ES-I3 (cell line): ENCODE results near the gene AGO3.
"Not testable (repeated sequence)": the region's sequence is repeated elsewhere in the genome, so short reads cannot be mapped to it uniquely, and the experiment has no call there.

Experiments used
- H3K36me3 ChIP-seq: 2 replicates; pipeline ENCODE4 v1.6.1; 2013; ENCODE audit warnings: mild to moderate bottlenecking, low read length, control low read depth, moderate library complexity; ENCODE audit not compliant: insufficient read depth
- H3K4me1 ChIP-seq: 2 replicates; pipeline ENCODE4 v1.6.1; 2013; ENCODE audit warnings: mild to moderate bottlenecking, control low read depth, low read length; ENCODE audit not compliant: insufficient read depth
- H3K9ac ChIP-seq: 2 replicates; pipeline ENCODE4 v1.6.1; 2013; ENCODE audit warnings: low read depth, mild to moderate bottlenecking, low read length, moderate library complexity
- H3K9me3 ChIP-seq: 2 replicates; pipeline ENCODE4 v1.6.1; 2013; ENCODE audit warnings: mild to moderate bottlenecking, low read length, moderate library complexity; ENCODE audit not compliant: control insufficient read depth, insufficient read depth

Gene AGO3

DNA sequence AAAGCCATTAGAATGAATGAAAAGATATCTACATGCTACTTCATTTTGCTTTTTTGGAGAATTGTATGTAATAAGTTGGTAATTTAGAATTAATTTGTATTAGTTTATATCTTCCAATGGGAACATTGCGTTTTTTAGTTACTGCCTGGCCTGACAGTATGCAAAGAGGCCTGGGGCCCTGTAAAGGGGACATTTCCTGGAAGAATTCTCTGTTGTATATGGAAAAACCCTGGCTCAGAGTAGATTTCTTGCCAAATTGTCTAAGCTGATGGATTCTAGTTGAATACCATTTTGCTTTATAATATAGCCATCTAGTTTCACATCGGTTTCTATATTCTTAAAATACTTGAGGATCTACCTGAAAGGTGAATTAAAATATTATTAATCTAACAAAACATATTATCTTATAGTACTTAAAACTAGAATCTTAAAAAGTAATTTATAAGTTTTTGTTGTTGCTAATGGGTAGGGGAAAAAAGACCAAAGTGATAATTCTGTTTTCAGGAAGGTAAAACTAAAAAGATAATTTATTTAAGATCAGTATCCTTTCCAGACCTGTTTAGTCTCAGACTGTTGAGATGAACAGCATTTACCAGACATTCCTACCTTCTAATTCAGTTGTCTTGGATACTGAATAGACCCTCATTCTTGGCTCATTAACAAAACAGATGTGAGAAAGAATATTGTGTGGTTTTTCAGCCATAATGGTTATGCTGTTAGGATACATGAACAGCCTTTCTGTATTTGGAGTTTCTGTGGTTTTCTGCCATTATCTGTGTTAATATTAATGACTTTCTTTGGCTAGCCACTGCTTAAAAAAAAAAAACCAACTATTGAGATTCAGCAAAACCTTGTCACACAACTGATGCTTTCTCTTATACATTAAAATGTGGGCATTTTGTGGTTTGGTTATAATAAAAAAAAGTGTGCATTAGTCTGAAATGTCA lies 4.8 kb downstream of the AGO3 start:
- Histone ChIP-seq H3K36me3 (no peaks in the 10 kb centered on the region), H3K9ac (no peak overlapping the region)

DNA sequence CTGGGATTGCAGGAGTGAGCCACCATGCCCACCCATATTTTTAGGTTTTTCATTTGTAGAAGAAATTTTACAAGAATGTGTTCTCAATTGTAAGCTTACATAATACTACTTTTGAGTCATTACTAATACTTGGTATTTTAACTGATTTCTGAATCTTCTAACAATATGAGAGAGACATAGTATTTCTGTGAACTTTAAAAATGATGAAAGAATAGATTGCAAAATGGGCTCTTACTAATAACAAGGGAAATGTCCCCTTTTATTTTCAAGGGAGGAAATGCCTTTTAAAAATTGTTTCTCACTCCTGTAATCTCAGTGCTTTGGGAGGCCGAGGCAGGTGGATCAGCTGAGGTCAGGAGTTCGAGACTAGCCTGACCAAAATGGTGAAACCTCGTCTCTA lies 5.9 kb downstream of the AGO3 start:
- Histone ChIP-seq H3K9ac (no peak overlapping the region), H3K36me3 (no peaks in the 10 kb centered on the region), H3K4me1 (peaks cover 13% of the 10 kb centered on the region; the same call in 1 of the 2 replicates), H3K9me3 (no peaks in the 10 kb centered on the region)

More for the DNA sequence above, 4.8 kb downstream of the AGO3 start:
- H3K4me1 ChIP-seq: peaks cover 13% of the 10 kb centered on the region; the same call in 1 of the 2 replicates
- H3K9me3 ChIP-seq: no peaks in the 10 kb centered on the region

- no peak overlapping the region for H3K9ac ChIP-seq
- no peaks in the 10 kb centered on the region for H3K36me3 ChIP-seq
- H3K9me3 ChIP-seq: no peaks in the 10 kb centered on the region
- H3K4me1 ChIP-seq: 0 out of 2 replicates have a peak, but pooled peaks cover 9% of the 10 kb centered on the region
These were observed 8.6 kb downstream of the AGO3 start for GRCh38 chr1:35939484-35939883.

DNA sequence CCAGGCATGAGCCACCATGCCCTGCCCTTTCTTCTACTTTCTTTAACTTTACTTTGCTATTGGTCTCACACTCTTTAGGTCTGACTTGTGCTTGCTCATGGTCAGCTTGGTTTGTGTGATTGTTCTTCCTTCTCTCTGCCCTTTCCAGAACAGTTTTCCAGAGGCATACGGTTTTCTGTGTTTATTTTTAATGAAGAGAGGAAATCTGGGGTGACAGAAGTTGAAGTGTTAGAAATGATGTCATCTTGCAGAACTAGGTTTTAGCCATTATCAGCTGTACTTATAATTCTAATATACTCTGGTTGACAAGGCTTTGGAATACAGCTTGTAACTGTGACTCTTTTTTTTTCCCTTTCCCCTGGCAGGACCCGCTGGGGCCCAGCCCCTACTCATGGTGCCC lies 14.4 kb downstream of the AGO3 start:
- Histone ChIP-seq H3K4me1 (no peaks in the 10 kb centered on the region; the same call in 1 of the 2 replicates), H3K9ac (no peak overlapping the region), H3K9me3 (no peaks in the 10 kb centered on the region), H3K36me3 (no peaks in the 10 kb centered on the region)

- Histone ChIP-seq H3K4me1 (no peaks in the 10 kb centered on the region; the same call in 1 of the 2 replicates), H3K9ac (no peak overlapping the region), H3K9me3 (no peaks in the 10 kb centered on the region), H3K36me3 (no peaks in the 10 kb centered on the region)
These were observed 16.6 kb downstream of the AGO3 start for GRCh38 chr1:35947547-35947946.

DNA sequence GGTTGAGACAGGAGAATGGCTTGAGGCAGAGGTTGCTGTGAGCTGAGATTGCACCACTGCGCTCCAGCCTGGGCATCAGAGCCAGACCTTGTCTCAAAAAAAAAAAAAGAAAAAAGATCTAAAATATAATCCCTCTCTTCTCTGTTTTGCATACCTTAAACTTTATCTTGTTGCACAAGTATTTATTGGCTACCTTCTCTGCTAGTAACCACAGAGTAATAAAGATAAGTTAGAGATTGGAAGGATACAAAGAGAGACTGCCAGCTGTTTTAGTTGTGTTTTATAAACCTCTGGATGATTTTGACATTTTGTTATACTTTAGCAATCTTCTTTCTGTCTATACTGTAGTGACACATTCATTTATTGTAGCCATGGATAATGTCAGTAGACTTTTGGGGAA lies 27.7 kb downstream of the AGO3 start:
- Histone ChIP-seq H3K36me3 (no peaks in the 10 kb centered on the region), H3K9ac (no peak overlapping the region), H3K9me3 (no peaks in the 10 kb centered on the region), H3K4me1 (no peaks in the 10 kb centered on the region)

GRCh38 chr1:35959304-35959703 lies 28.4 kb downstream of the AGO3 start:
- H3K9me3 ChIP-seq: no peaks in the 10 kb centered on the region
- no peaks in the 10 kb centered on the region for H3K36me3 ChIP-seq
- no peaks in the 10 kb centered on the region for H3K4me1 ChIP-seq
- H3K9ac ChIP-seq: no peak overlapping the region

GRCh38 chr1:35962952-35963351 lies 32.0 kb downstream of the AGO3 start:
- Histone ChIP-seq H3K36me3 (no peaks in the 10 kb centered on the region), H3K9ac (no peak overlapping the region), H3K4me1 (no peaks in the 10 kb centered on the region), H3K9me3 (no peaks in the 10 kb centered on the region)

DNA sequence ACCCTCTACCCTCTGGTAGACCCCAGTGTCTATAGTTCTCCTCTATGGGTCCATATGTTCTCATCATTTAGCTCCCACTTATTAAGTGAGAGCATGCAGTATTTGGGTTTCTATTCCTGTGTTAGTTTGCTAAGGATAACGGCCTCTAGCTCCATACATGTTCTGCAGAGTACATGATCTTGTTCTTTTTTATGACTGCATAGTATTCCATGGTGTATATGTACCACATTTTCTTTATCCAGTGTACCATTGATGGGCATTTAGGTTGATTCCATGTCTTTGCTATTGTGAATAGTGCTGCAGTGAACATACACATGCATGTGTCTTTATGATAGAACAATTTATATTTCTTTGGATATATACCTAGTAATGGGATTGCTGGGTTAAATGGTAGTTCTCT lies 33.4 kb downstream of the AGO3 start:
- not testable (repeated sequence) for H3K9me3 ChIP-seq, H3K36me3 ChIP-seq

GRCh38 chr1:35968396-35968795 lies 37.5 kb downstream of the AGO3 start:
- Histone ChIP-seq H3K9me3 (no peaks in the 10 kb centered on the region), H3K9ac (no peak overlapping the region), H3K36me3 (0 out of 2 replicates have a peak, but pooled peaks cover 3% of the 10 kb centered on the region), H3K4me1 (no peaks in the 10 kb centered on the region)

More for the DNA sequence above, 33.4 kb downstream of the AGO3 start:
- not testable (repeated sequence) for H3K4me1 ChIP-seq, H3K9ac ChIP-seq

DNA sequence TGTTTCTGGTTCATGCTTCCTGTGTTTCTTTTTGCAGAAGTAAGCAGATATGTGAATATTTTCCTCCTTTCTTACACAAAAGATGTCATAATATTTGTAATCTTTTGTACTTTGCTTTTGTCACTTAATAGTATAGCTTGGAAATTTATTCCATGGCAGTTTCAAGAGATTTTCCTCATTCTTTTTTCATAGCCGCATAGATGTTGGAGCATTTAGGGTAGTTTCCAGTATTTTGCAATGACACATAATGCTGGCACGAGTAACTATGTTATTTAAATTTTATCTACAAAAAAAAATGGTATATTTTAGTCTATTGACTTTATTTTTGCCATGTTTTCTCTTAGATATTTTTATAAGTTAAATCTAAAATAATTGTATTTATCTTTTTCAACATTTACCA lies 40.7 kb downstream of the AGO3 start:
- no peaks in the 10 kb centered on the region for H3K9me3 ChIP-seq
- H3K4me1 ChIP-seq: no peaks in the 10 kb centered on the region
- 0 out of 2 replicates have a peak, but pooled peaks cover 3% of the 10 kb centered on the region for H3K36me3 ChIP-seq
- H3K9ac ChIP-seq: no peak overlapping the region

GRCh38 chr1:35972631-35973030 lies 41.7 kb downstream of the AGO3 start:
- H3K9me3 ChIP-seq, H3K9ac ChIP-seq, H3K36me3 ChIP-seq, H3K4me1 ChIP-seq: not testable (repeated sequence)

DNA sequence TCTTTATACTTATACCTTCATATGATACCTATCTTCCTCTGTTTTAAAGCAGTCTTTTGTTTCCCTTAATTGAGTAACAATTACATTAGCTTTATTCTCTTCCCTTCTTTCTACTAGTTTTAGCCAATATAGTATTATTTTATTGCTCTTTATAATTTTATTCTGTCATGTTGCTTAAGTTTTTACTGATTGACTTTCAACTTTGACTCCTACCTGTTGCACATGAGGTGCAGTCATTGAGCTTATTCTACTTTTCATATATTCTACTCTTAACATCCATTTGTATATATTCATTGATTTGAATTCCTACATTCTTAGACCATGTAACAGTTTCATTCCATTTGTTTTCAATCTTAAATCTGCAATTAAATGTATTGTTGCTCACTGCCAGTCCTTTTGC lies 49.2 kb downstream of the AGO3 start:
- no peaks in the 10 kb centered on the region for H3K9me3 ChIP-seq
- no peaks in the 10 kb centered on the region; the same call in 1 of the 2 replicates for H3K36me3 ChIP-seq
- H3K4me1 ChIP-seq: no peaks in the 10 kb centered on the region
- H3K9ac ChIP-seq: no peak overlapping the region

GRCh38 chr1:35988237-35988636 lies 57.3 kb downstream of the AGO3 start:
- H3K36me3 ChIP-seq: no peaks in the 10 kb centered on the region
- H3K9ac ChIP-seq: no peak overlapping the region
- no peaks in the 10 kb centered on the region for H3K4me1 ChIP-seq
- H3K9me3 ChIP-seq: no peaks in the 10 kb centered on the region

GRCh38 chr1:36006941-36007500 lies 76.1 kb downstream of the AGO3 start:
- Histone ChIP-seq H3K4me1 (no peaks in the 10 kb centered on the region; the same call in 1 of the 2 replicates), H3K9me3 (no peaks in the 10 kb centered on the region), H3K9ac (no peak overlapping the region), H3K36me3 (no peaks in the 10 kb centered on the region)
